MCF 10A (cell line): ENCODE data around the gene RAB35. TPM values are rescaled to one million over a fixed set of nuclear protein-coding genes. Genes with fewer than 3 reads are reported as not detected.
A peak's percentile ranks its signal among the peaks of the same experiment; 100 is the strongest.

Source experiments
- BruUV-seq: library from RNA; stranded (reverse); fragments of 400-500 nt; replicated peaks from 2 replicates; lab custom pipeline; 2021; lab: Mats Ljungman, UMichigan
- CTCF ChIA-PET: fragments of 300-600 bp; sonication (Branson Sonifier 250); formaldehyde crosslinking; extraction: SDS; loops from one replicate; lab custom pipeline; 2021; ENCODE audit warnings: antibody characterized with exemption, inconsistent platforms; lab: Yijun Ruan, JAX
- POLR2A ChIA-PET: fragments of 300-600, 350-650 bp; sonication (Branson Sonifier 250); formaldehyde crosslinking; extraction: SDS; loops from one replicate; lab custom pipeline; 2020; ENCODE audit warnings: antibody characterized with exemption, inconsistent platforms; lab: Yijun Ruan, JAX
- DNase-seq: peaks from one replicate; pipeline ENCODE4 v3.0.0-alpha.2; 2018; ENCODE audit not compliant: unreplicated experiment
- H3K27ac Mint-ChIP-seq: one replicate; pipeline ENCODE4 v1.8.0; 2022; ENCODE audit warnings: mild to moderate bottlenecking, low read depth, mixed read lengths; ENCODE audit not compliant: unreplicated experiment
- H3K27me3 Mint-ChIP-seq: one replicate; pipeline ENCODE4 v1.8.0; 2022; ENCODE audit warnings: mixed read lengths; ENCODE audit not compliant: insufficient read depth, unreplicated experiment
- H3K36me3 Mint-ChIP-seq: one replicate; pipeline ENCODE4 v1.8.0; 2022; ENCODE audit warnings: mild to moderate bottlenecking, moderate library complexity, mixed read lengths; ENCODE audit not compliant: insufficient read depth, unreplicated experiment
- H3K4me1 Mint-ChIP-seq: one replicate; pipeline ENCODE4 v1.8.0; 2022; ENCODE audit warnings: mixed read lengths; ENCODE audit not compliant: insufficient read depth, unreplicated experiment
- H3K4me3 Mint-ChIP-seq: one replicate; pipeline ENCODE4 v1.8.0; 2022; ENCODE audit warnings: mild to moderate bottlenecking, moderate library complexity, mixed read lengths; ENCODE audit not compliant: unreplicated experiment
- H3K9me3 Mint-ChIP-seq: one replicate; pipeline ENCODE4 v1.8.0; 2022; ENCODE audit warnings: mixed read lengths; ENCODE audit not compliant: unreplicated experiment
- intact Hi-C: fragments of 100-400 bp; cut with micrococcal nuclease; formaldehyde crosslinking; loops from 2 replicates; pipeline ENCODE4 v1.14.1; 2022
- total RNA-seq: library from RNA; stranded (reverse); gene quantifications from 2 replicates; pipeline ENCODE4 v1.2.3, GENCODE V29; 2022
- TF ChIP-seq, protein P1 (sequence below): fragments of 200-600 bp; IDR thresholded peaks from one replicate; pipeline ENCODE4 v1.8.0; 2022; ENCODE audit warnings: antibody characterized with exemption, mild to moderate bottlenecking; ENCODE audit not compliant: unreplicated experiment

Gene RAB35
- total RNA-seq, 1 experiment from 2014 or later = 57.8 TPM

DNA sequence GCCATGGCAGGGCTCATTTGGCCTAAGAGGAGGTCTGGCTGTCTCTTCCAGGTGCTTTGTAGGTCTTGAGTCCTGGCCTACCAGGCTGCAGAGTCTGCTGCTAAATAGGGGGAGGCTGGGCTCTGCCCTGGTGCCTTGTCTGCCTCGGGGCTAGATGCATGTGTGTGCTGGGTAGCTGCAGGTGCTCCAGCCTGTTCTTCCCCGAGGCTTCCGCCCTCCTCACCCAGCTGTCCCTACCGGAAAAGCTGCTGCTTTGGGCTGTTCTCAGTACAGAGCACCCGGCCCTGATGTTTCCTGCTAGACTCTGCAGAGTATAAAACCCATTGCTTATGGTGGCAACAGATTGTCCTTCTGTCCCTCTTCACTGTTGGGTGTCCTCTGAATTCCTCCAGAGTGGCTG is 37.7 kb downstream of the RAB35 start:
- DNase-seq = no peak
- Mint-ChIP-seq H3K9me3 (no peaks in the 10 kb centered on the region), H3K27me3 (no peaks in the 10 kb centered on the region), H3K36me3 (peaks cover 21% of the 10 kb centered on the region), H3K4me1 (peaks cover 15% of the 10 kb centered on the region), H3K4me3 (no peak overlapping the region), H3K27ac (peak overlapping the region; percentile 6)
- intact Hi-C loops = no loop called here
- ChIA-PET POLR2A (interaction anchor here (0.6 to 3.5 kb wide), 12 partner anchors 9 to 116 kb away, joined by 3 to 30 read pairs (median 9); partner anchors contain the start of genes BICDL1 and RAB35), CTCF (interaction anchor here (0.9 to 1.4 kb wide), 2 partner anchors 8 to 14 kb away, joined by 4 to 5 read pairs; no protein-coding TSS in a partner anchor)
- TF ChIP-seq, protein P1, sequence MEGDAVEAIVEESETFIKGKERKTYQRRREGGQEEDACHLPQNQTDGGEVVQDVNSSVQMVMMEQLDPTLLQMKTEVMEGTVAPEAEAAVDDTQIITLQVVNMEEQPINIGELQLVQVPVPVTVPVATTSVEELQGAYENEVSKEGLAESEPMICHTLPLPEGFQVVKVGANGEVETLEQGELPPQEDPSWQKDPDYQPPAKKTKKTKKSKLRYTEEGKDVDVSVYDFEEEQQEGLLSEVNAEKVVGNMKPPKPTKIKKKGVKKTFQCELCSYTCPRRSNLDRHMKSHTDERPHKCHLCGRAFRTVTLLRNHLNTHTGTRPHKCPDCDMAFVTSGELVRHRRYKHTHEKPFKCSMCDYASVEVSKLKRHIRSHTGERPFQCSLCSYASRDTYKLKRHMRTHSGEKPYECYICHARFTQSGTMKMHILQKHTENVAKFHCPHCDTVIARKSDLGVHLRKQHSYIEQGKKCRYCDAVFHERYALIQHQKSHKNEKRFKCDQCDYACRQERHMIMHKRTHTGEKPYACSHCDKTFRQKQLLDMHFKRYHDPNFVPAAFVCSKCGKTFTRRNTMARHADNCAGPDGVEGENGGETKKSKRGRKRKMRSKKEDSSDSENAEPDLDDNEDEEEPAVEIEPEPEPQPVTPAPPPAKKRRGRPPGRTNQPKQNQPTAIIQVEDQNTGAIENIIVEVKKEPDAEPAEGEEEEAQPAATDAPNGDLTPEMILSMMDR = no peak
- no TSS peak for BruUV-seq

DNA sequence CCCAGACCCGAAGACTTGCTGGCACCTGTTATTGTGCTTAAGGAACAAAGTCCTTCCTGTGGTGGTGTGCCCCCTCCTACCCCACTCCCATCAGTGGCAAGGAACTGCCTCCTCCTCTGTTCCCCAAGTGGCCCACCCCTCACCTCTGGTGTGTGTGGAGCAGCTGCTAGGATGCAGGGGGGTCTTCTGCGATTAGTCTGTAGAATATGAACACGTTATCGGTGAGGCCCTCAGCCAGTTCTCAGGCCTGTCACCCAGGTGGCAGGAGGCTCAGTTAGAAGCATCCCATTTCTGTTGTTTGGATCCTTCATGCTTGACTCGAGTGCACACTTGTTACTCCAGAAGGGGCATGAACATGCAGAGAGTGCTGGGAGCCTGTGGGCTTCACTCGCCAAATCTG is 39.3 kb downstream of the RAB35 start:
- BruUV-seq = no TSS peak
- no peak for DNase-seq
- intact Hi-C loops = no loop called here
- Mint-ChIP-seq H3K4me1 (peaks cover 15% of the 10 kb centered on the region), H3K36me3 (peaks cover 31% of the 10 kb centered on the region), H3K9me3 (no peaks in the 10 kb centered on the region), H3K4me3 (no peak overlapping the region), H3K27me3 (no peaks in the 10 kb centered on the region), H3K27ac (no peak overlapping the region)
- TF ChIP-seq, protein P1 = no peak
- ChIA-PET POLR2A (interaction anchor here (1.0 kb wide), 1 partner anchor 22 kb away, joined by 4 read pairs; no protein-coding TSS in a partner anchor), CTCF (interaction anchor here (0.6 kb wide), 1 partner anchor 148 kb away, joined by 3 read pairs; no protein-coding TSS in a partner anchor)

DNA sequence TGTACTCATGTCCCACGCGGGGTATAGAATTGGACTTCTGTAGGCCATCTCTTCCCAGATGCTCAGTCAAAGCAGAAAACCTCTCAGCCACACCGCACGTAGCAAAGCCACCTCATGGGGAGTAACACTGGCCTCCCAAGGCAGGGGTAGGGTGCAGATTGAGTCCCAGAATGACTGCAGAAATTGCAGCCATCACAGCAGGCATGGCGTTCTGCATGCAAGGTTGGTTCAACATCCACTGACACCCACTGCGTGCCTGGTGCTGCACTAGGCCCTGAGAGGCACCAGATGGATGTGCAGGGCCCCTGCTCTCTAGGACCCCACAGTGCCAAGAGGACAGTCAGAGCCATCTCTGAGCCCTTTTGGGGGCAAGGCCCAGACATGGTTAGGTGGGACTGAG is 39.9 kb downstream of the RAB35 start:
- H3K4me3 Mint-ChIP-seq = no peak overlapping the region
- no peaks in the 10 kb centered on the region for H3K9me3 Mint-ChIP-seq
- H3K4me1 Mint-ChIP-seq = peaks cover 15% of the 10 kb centered on the region
- no peak for DNase-seq
- TF ChIP-seq, protein P1 = no peak
- no peaks in the 10 kb centered on the region for H3K27me3 Mint-ChIP-seq
- ChIA-PET POLR2A (no interaction called here), CTCF (no interaction called here)
- intact Hi-C loops = no loop called here
- no peak overlapping the region for H3K27ac Mint-ChIP-seq
- H3K36me3 Mint-ChIP-seq = peaks cover 35% of the 10 kb centered on the region
- BruUV-seq = no TSS peak

DNA sequence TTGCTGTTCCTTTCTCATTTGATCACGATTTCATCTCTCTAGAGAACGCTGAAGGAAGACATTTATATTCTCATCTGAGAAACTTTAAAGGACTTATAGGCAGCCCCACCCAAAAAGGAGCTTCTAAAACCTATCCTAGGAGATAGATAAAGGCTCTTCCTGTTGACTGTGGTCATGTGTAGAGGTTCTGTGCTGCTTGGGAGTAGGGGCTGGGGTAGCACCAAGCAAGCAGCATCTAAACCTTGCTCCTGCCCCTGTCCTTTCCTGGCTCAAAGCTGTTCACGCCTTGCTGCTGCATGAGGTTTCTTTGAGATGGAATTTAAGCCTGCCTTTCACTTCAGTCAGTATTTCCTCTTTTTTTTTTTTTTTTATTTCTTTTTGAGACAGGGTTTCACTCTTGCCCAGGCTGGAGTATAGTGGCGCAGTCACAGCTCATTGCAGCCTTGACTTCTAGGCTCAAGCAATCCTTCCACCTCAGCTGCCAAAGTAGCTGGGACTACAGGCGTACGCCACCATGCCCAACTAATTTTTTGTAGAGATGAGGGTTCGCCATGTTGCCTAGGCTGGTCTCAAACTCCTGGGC is 41.4 kb downstream of the RAB35 start:
- ChIA-PET CTCF (interaction anchor here (0.7 kb wide), 1 partner anchor 11 kb away, joined by 3 read pairs; no protein-coding TSS in a partner anchor), POLR2A (interaction anchor here (0.9 kb wide), 1 partner anchor 15 kb away, joined by 3 read pairs; no protein-coding TSS in a partner anchor)
- Mint-ChIP-seq H3K27me3 (no peaks in the 10 kb centered on the region), H3K36me3 (peaks cover 42% of the 10 kb centered on the region), H3K27ac (no peak overlapping the region), H3K9me3 (no peaks in the 10 kb centered on the region), H3K4me1 (peaks cover 15% of the 10 kb centered on the region), H3K4me3 (no peak overlapping the region)
- intact Hi-C loops = no loop called here
- no TSS peak for BruUV-seq
- TF ChIP-seq, protein P1 = no peak
- DNase-seq = no peak
